ENCODE data around the gene FRMD8. TPM values are rescaled to one million over a fixed set of nuclear protein-coding genes. Genes with fewer than 3 reads are reported as not detected.

The FRMD8 gene
- total RNA-seq, 4 donors from 2014 or later: 11.5 to 51.7 (median 20.1) TPM

DNA sequence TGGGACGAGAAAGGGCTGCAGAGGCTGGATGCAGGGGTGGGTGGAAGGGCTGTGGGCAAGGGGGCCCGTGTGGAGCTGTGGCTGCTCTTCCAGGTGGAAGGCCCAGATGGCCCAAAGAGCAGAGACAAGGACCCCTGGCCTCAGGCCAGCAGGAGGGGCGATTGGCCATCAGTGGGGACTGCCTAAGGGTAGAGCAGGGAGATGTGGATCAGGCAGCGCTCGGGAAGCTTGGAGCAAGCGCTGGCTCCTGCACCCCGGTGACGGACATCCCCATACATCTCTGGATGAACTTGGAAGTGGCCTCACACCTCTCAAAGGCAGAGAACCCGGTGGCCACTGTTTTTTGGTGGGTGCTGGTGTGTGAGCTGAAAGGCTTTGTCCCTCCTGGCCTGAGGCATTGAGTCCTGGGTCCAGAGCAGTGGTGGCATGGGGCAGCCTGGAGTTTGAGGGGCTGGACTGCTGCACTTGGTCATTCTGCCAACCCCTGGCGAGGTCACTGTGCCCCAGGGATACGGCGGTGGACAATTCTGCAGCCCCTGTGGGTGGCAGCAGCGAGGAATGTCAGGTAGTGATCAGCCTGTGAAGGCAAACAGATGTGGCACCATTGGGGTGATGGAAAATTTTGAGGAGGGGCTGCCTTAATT lies 5.9 kb downstream of the FRMD8 start:
- Histone ChIP-seq H3K4me3 (no peak overlapping the region), H3K27ac (peak overlapping the region; percentile 38 to 100 (median 82)), H3K4me1 (peaks cover 25 to 28% of the 10 kb centered on the region in 2 donors), H3K9me3 (no peaks in the 10 kb centered on the region), H3K36me3 (peaks cover 0 to 31% of the 10 kb centered on the region in 2 donors), H3K27me3 (no peaks in the 10 kb centered on the region)
- in situ Hi-C loops (cut with MboI; ENCODE audit: low sequenced_read_pairs in 4 of 4): no loop called here
- intact Hi-C loops (cut with DNase I; ENCODE audit: low total_unique reads): no loop called here
- DNase-seq: no peak
- no peak for TF ChIP-seq POLR2A (IDR thresholded peaks at IDR 0.05)
- TF ChIP-seq, protein P1, sequence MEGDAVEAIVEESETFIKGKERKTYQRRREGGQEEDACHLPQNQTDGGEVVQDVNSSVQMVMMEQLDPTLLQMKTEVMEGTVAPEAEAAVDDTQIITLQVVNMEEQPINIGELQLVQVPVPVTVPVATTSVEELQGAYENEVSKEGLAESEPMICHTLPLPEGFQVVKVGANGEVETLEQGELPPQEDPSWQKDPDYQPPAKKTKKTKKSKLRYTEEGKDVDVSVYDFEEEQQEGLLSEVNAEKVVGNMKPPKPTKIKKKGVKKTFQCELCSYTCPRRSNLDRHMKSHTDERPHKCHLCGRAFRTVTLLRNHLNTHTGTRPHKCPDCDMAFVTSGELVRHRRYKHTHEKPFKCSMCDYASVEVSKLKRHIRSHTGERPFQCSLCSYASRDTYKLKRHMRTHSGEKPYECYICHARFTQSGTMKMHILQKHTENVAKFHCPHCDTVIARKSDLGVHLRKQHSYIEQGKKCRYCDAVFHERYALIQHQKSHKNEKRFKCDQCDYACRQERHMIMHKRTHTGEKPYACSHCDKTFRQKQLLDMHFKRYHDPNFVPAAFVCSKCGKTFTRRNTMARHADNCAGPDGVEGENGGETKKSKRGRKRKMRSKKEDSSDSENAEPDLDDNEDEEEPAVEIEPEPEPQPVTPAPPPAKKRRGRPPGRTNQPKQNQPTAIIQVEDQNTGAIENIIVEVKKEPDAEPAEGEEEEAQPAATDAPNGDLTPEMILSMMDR (IDR thresholded peaks at IDR 0.05 in 4 of 5, conservative IDR thresholded peaks at IDR 0.05 in 1 of 5): no peak
- no peak for ATAC-seq

DNA sequence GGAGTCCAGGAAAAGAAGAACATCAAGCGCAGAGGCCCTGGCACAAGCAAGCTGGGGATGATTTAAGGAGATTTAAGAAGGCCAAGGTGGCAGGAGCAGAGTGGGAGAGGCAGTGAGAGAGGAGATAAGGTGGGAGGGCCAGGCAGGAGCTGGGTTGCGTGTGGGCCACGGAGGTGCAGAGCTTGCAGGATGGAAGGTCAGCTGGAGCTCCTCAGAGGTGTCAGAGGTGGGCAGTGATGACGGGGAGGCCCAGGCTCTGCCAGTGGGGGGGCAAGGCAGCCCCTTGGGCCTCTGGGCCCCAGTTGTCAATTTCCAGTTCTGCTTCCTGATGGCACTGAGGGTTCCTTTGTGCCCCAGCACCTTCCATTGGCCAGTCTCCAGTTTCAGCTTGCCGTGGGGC lies 6.5 kb downstream of the FRMD8 start:
- H3K4me3 ChIP-seq: no peak overlapping the region
- H3K4me1 ChIP-seq: peaks cover 19 to 24% of the 10 kb centered on the region in 2 donors
- H3K36me3 ChIP-seq: peaks cover 0 to 37% of the 10 kb centered on the region in 2 donors
- no peaks in the 10 kb centered on the region for H3K27me3 ChIP-seq
- TF ChIP-seq, protein P1 (IDR thresholded peaks at IDR 0.05 in 4 of 5, conservative IDR thresholded peaks at IDR 0.05 in 1 of 5): no peak
- no peak for TF ChIP-seq POLR2A (IDR thresholded peaks at IDR 0.05)
- intact Hi-C loops (cut with DNase I; ENCODE audit: low total_unique reads): no loop called here
- H3K27ac ChIP-seq: no peak overlapping the region
- in situ Hi-C loops (cut with MboI; ENCODE audit: low sequenced_read_pairs in 4 of 4): no loop called here
- ATAC-seq (no peak), DNase-seq (no peak)
- H3K9me3 ChIP-seq: no peaks in the 10 kb centered on the region

DNA sequence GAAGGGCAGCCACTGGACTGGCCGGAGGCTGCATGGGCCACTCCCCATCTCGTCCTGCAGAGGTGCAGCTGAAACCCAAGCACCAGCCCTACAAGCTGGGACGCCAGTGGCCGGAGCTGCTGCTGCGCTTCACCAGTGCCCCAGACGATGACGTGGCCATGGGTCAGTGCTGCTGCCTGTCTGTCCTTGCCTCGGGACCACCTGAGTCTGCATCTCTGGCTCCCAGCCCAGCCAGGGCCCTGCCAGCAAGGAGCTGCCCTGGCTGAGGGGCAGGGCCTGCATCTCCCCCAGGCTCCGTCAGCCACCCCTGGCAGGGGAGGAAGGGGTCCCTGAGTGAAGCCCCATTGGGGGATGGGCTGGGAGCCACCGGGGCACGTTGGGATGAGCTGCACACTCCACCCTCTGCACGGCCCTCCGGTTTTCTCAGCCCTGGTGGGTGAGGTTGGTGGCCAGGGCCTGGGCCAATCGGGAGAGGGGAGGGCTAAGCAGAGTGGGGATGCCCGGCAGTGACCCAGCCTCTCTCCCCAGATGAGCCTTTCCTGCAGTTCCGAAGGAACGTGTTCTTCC lies 7.2 kb downstream of the FRMD8 start:
- peaks cover 17 to 19% of the 10 kb centered on the region in 2 donors for H3K4me1 ChIP-seq
- H3K27me3 ChIP-seq: no peaks in the 10 kb centered on the region
- H3K9me3 ChIP-seq: no peaks in the 10 kb centered on the region
- no peak for ATAC-seq
- in situ Hi-C loops (cut with MboI; ENCODE audit: low sequenced_read_pairs in 4 of 4) (no loop called here), intact Hi-C loops (cut with DNase I; ENCODE audit: low total_unique reads) (no loop called here)
- peaks cover 0 to 42% of the 10 kb centered on the region in 2 donors for H3K36me3 ChIP-seq
- no peak overlapping the region for H3K4me3 ChIP-seq
- H3K27ac ChIP-seq: no peak overlapping the region
- TF ChIP-seq POLR2A (IDR thresholded peaks at IDR 0.05): no peak
- TF ChIP-seq, protein P1 (IDR thresholded peaks at IDR 0.05 in 4 of 5, conservative IDR thresholded peaks at IDR 0.05 in 1 of 5): no peak
- no peak for DNase-seq

DNA sequence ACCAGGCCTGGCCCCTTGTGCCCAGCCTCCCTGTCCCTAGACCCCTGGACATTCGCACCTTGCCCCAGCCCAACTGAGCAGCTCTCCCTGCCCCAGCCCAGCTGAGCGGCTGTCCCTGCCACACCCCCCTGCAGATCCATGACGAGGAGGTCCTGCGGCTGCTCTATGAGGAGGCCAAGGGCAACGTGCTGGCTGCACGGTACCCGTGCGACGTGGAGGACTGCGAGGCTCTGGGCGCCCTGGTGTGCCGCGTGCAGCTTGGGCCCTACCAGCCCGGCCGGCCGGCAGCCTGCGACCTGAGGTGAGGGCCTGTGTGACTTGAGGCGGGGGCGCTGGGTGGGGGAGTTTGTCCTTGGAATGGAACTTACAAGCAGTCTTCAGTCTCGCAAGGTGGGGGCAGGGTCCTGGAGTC lies 7.7 kb downstream of the FRMD8 start:
- no peak for DNase-seq
- in situ Hi-C loops (cut with MboI; ENCODE audit: low sequenced_read_pairs in 4 of 4): no loop called here
- H3K4me1 ChIP-seq: peaks cover 17 to 19% of the 10 kb centered on the region in 2 donors

More for the DNA sequence above, 7.7 kb downstream of the FRMD8 start:
- Histone ChIP-seq H3K27ac (no peak overlapping the region), H3K4me3 (no peak overlapping the region), H3K36me3 (peaks cover 0 to 41% of the 10 kb centered on the region in 2 donors), H3K27me3 (no peaks in the 10 kb centered on the region), H3K9me3 (no peaks in the 10 kb centered on the region)
- TF ChIP-seq, protein P1 (IDR thresholded peaks at IDR 0.05 in 4 of 5, conservative IDR thresholded peaks at IDR 0.05 in 1 of 5): no peak
- TF ChIP-seq POLR2A (IDR thresholded peaks at IDR 0.05): no peak
- intact Hi-C loops (cut with DNase I; ENCODE audit: low total_unique reads): no loop called here
- ATAC-seq: no peak

Measured in gastrocnemius medialis (tissue), 4 donors.